Astrocyte of the cerebellum (primary cell): ENCODE measurements around the gene PTCHD1.

Experiments
- DNase-seq: peaks from one replicate; pipeline ENCODE4 v3.0.0-alpha.2; 2011; ENCODE audit warnings: low read depth
- H3K4me3 ChIP-seq: 2 replicates; pipeline ENCODE4 v1.5.1; 2011; ENCODE audit warnings: mild to moderate bottlenecking, low read depth, low read length, moderate library complexity
- in situ Hi-C: cut with HindIII; loops from 2 replicates; pipeline ENCODE4 v1.10.0; 2017; ENCODE audit warnings: low sequenced_read_pairs
- TF ChIP-seq, protein P1 (sequence below): IDR thresholded peaks from 2 replicates; pipeline ENCODE4 v1.5.1; 2012; ENCODE audit warnings: low read length, low read depth, moderate library complexity, mild to moderate bottlenecking; ENCODE audit errors: missing control alignments

PTCHD1 gene

DNA sequence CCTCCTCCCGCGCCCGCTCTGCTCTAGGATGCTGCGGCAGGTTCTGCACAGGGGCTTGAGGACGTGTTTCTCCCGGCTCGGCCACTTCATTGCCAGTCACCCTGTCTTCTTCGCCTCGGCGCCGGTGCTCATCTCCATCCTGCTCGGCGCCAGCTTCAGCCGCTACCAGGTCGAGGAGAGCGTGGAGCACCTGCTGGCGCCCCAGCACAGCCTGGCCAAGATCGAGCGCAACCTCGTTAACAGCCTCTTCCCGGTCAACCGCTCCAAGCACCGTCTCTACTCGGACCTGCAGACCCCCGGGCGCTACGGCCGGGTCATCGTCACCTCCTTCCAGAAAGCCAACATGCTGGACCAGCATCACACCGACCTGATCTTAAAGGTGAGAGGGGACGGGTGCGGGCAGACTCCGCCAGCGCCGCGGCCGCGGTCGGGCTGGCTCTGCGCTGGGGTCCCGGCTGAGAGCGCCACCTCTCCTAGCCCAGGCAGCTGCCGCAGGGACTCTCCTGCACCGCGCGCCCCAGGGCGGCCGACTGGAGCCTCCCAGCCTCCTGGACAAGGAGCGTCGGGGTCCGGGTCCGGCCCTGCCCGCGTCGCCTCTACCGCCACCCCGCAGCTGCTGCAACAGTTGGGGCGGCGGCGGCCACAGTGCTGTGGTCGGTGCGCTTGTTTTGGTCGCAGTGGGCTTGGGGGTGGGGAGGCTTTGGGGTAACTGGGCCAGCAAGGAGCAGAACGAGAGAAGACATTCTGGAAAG is at the start of gene PTCHD1:
TSS of gene PTCHD1 (plus strand) at position 2 of the 752 bp plus-strand sequence. CDS start at position 29, 27 bp downstream.
- in situ Hi-C loops: no loop called here
- peak within 1 kb of the TSS; percentile 24 for H3K4me3 ChIP-seq
- DNase-seq: no peak
- TF ChIP-seq, protein P1, sequence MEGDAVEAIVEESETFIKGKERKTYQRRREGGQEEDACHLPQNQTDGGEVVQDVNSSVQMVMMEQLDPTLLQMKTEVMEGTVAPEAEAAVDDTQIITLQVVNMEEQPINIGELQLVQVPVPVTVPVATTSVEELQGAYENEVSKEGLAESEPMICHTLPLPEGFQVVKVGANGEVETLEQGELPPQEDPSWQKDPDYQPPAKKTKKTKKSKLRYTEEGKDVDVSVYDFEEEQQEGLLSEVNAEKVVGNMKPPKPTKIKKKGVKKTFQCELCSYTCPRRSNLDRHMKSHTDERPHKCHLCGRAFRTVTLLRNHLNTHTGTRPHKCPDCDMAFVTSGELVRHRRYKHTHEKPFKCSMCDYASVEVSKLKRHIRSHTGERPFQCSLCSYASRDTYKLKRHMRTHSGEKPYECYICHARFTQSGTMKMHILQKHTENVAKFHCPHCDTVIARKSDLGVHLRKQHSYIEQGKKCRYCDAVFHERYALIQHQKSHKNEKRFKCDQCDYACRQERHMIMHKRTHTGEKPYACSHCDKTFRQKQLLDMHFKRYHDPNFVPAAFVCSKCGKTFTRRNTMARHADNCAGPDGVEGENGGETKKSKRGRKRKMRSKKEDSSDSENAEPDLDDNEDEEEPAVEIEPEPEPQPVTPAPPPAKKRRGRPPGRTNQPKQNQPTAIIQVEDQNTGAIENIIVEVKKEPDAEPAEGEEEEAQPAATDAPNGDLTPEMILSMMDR: no peak

DNA sequence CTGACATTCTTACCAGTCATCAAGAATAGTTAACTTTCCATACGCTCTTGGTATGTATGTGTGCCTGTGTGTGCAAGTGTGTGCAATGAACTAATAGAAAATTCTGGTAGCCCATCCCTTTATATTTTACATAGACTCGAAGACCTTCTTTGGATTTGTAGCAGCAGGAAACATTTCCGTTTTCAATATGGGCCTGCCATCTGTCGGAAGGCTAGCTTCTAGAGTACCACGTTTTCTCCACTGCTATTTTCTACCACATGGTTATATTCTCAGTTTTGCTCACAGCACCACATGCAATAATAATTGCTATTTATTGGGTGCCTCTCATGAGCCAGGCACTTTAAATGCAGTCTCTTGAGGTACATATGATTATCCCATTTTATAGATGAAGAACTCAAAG is 47.9 kb upstream of the PTCHD1 start:
- in situ Hi-C loops: no loop called here
- DNase-seq: no peak
- H3K4me3 ChIP-seq: no peak overlapping the region
- TF ChIP-seq, protein P1: no peak

DNA sequence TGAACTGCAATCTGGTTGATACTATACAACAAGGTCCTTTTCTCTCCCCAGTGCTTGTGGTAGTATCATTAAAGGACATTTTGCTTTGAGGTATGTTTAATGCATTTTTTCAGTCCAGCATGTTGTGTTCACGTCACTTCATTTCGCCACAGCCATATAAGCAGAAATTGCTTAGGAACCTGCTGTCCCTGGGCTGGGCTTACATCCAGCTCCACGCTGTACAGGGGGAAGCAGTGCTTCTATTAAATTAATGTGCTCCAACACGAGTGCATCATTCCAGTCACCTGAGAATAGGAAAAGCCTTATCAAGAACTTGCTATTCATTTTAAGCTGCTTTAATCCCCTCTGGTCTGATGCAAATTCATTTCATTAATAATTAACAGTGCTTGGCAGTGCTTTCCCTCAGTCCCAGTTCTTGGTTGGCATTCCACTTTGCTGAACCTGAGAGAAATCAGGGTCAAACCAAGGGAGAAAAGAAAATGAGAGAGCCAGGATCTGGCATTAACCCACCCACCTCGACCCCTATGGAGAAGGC is 47.4 kb upstream of the PTCHD1 start:
- TF ChIP-seq, protein P1: no peak
- in situ Hi-C loops: no loop called here
- H3K4me3 ChIP-seq: no peak overlapping the region
- DNase-seq: no peak

DNA sequence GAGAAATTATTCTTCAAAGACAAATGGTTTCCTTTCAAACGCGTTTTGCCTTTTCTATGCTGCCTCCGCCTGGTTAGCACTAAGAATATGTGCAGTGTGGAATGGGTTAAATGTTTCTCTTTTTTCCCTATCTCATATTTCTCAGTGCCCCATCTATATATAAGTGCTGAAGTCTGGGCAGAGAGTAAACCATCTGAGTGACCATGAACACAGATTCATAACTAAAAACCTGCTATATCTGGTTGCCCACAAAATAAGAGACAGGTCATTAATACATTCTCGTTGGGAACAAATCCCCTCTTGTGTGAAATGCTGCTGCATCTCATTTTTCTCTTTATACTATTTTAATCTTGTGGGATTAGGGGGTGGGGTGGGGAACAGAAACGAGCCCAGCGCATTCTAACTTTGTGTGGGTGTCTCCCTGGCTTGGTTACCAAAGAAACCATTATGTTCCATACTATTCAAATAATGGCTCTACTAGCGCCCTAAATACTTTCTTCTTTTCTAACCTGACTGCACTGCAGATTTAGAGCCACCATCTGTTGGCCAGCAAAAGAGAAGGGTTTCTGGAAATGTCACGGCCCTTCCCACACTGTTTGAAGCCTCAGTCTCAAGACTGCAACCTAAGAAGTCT is 42.2 kb upstream of the PTCHD1 start:
- no peak overlapping the region for H3K4me3 ChIP-seq
- TF ChIP-seq, protein P1: no peak
- in situ Hi-C loops: no loop called here
- no peak for DNase-seq

DNA sequence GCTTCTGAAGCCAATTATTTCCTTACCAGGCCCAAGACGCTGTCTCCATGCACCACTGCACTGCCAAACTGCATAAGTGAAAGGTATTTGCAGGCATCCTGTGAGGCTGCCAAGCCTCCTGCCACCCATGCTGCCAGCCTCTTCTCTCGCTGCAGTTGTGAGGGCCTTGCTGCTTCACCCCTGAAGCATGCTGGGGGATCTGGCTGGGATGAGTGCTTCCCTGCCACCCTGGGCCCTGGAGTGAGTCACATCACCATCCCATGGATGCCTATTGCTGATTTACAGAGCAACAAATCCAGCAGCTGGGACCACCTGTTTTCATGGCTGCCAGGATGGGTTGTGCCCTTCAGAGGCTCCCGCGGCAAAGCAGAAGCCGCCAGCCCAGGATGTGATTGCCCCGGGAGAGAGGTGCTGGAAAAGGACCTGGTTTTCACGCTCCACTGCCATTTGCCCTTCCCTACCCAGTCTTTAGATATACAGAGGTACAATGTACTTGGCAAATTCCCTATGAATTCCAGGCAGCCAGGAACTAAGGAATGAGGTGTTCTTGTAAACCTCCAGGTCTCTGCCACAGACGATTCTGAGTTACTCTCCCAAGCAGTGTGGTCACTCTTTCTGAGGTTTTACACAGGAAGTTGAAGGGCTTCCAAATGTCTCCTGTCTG is 41.5 kb upstream of the PTCHD1 start:
- in situ Hi-C loops: no loop called here
- peak; percentile 73 for DNase-seq
- H3K4me3 ChIP-seq: no peak overlapping the region
- TF ChIP-seq, protein P1: no peak

DNA sequence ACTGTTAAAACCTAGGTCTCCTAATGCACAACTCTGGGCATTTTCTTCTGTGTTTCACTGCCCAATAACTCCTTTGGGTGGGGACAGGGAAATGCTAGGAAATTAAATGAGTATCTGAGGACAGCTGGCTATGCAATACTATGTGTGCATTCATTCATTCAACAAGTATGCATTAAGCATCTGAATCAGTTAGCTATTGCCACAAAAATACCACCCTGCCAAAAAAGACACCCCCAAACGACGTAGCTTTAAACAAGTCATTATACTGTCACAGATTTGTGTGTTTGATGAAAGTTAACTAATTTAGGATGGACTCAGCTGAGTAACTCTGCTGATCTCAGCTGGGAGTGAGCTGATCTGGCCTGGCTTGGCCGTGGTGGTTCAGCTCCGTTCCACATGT is 29.8 kb upstream of the PTCHD1 start:
- in situ Hi-C loops: no loop called here
- H3K4me3 ChIP-seq: no peak overlapping the region
- TF ChIP-seq, protein P1: no peak
- DNase-seq: no peak
